Stomach (tissue), 4 donors: Measurements from ENCODE around the gene TSHR.

Experiments used
- CTCF ChIP-seq, 7 experiments: fragments of 450-650 bp in 4 of 7; fragments of 200-600 bp in 3 of 7; sonication (generic) in 3 of 7; IDR thresholded peaks; one replicate each; pipeline ENCODE4 v1.5.1; 2016 to 2019; ENCODE audit warnings: antibody characterized with exemption in 7 of 7, control low read depth in 2 of 7, mild to moderate bottlenecking in 1 of 7
- EP300 ChIP-seq: sonication (generic); formaldehyde crosslinking; IDR thresholded peaks from one replicate; pipeline ENCODE4 v1.6.1; 2017; ENCODE audit warnings: antibody characterized with exemption
- POLR2A ChIP-seq, 4 donors: fragments of 450-650 bp; IDR thresholded peaks; one replicate each; pipeline ENCODE4 v1.6.1; 2016; ENCODE audit warnings: antibody characterized with exemption in 4 of 4, control low read depth in 2 of 4, mild to moderate bottlenecking in 1 of 4, moderate library complexity in 1 of 4
- POLR2AphosphoS5 ChIP-seq, 3 donors: sonication (generic); formaldehyde crosslinking; IDR thresholded peaks; one replicate each; pipeline ENCODE4 v1.6.1; 2016; ENCODE audit warnings: antibody characterized with exemption in 3 of 3

- TF ChIP-seq CTCF (IDR thresholded peaks at IDR 0.05): peak in 5 of 7 experiments; percentile 49 to 92 (median 82)
- peak in 2 of 3 donors; percentile 73 to 77 for TF ChIP-seq POLR2AphosphoS5 (IDR thresholded peaks at IDR 0.05)
- TF ChIP-seq POLR2A (IDR thresholded peaks at IDR 0.05): no peak
- no peak for TF ChIP-seq EP300
Observed at GRCh38 chr14:81170104-81170828, 214.8 kb downstream of the TSHR start.
